HCT116 (cell line): Measurements from ENCODE around the gene CRYAB. TPM values are rescaled to one million over a fixed set of nuclear protein-coding genes. Genes with fewer than 3 reads are reported as not detected.

Experiments used
- ATAC-seq: fragments of 200-7000 bp; cut with Tn5 transposase; 2 replicates; pipeline ENCODE4 v1.9.1; 2020; ENCODE audit warnings: mild to moderate bottlenecking, moderate library complexity
- BruUV-seq: library from RNA; stranded (reverse); fragments of 400-500 nt; replicated peaks from 2 replicates; lab custom pipeline; 2021; lab: Mats Ljungman, UMichigan
- CTCF ChIA-PET: fragments of 300-600 bp; sonication (Branson Sonifier 250); formaldehyde crosslinking; loops from one replicate; lab custom pipeline; 2021; ENCODE audit warnings: antibody characterized with exemption; lab: Charles Lee
- POLR2A ChIA-PET: fragments of 300-600, 350-600 bp; sonication (Branson Sonifier 250); formaldehyde crosslinking; loops from one replicate; lab custom pipeline; 2021; ENCODE audit warnings: antibody characterized with exemption; lab: Charles Lee
- RAD21 ChIA-PET, 2 experiments: fragments of 300-600 bp; sonication (Branson Sonifier 250); formaldehyde crosslinking; loops; one replicate each; lab custom pipeline; 2023; ENCODE audit warnings: low total read pairs in 2 of 2; ENCODE audit not compliant: uncharacterized antibody in 2 of 2, unreplicated experiment in 2 of 2, low non-redundant PET in 1 of 2; lab: Charles Lee
- DNase-seq: peaks from one replicate; pipeline ENCODE4 v3.0.0-alpha.2; 2010; ENCODE audit warnings: low read depth, low spot score
- H2AFZ ChIP-seq: fragments of 200-600 bp; shearing (Covaris generic), sonication (generic); 2 replicates; pipeline ENCODE4 v1.6.1; 2017; ENCODE audit warnings: low read depth, mixed run types, mixed read lengths, antibody characterized with exemption, low read length; ENCODE audit not compliant: poor library complexity, severe bottlenecking
- H3K27ac ChIP-seq: 2 replicates; pipeline ENCODE4 v1.5.1; 2012; ENCODE audit warnings: low read depth, low read length
- H3K27me3 ChIP-seq: fragments of 200-600 bp; sonication (generic); 2 replicates; pipeline ENCODE4 v1.6.1; 2016; ENCODE audit warnings: mixed run types, low read length, mixed read lengths; ENCODE audit not compliant: insufficient read depth
- H3K36me3 ChIP-seq, 2 experiments: fragments of 200-500 bp in 1 of 2; fragments of 200-600 bp in 1 of 2; sonication (Bioruptor generic) in 1 of 2; sonication (generic) in 1 of 2; 2 replicates each; pipeline versions ENCODE4 v1.5.1 to v1.6.1; 2014 to 2016; ENCODE audit warnings: low read length in 2 of 2, inconsistent platforms in 1 of 2, mixed read lengths in 1 of 2, mixed run types in 1 of 2; ENCODE audit not compliant: insufficient read depth in 2 of 2, control insufficient read depth in 1 of 2
- H3K4me1 ChIP-seq, 2 experiments: fragments of 200-600 bp in 1 of 2; sonication (generic) in 1 of 2; 2 replicates each; pipeline versions ENCODE4 v1.5.1 to v1.6.1; 2012 to 2017; ENCODE audit warnings: low read length in 2 of 2, inconsistent platforms in 1 of 2, mild to moderate bottlenecking in 1 of 2, mixed read lengths in 1 of 2, mixed run types in 1 of 2, moderate library complexity in 1 of 2; ENCODE audit not compliant: insufficient read depth in 2 of 2, control insufficient read depth in 1 of 2
- H3K4me2 ChIP-seq: fragments of 200-600 bp; sonication (generic); 2 replicates; pipeline ENCODE4 v1.6.1; 2017; ENCODE audit warnings: mixed run types, low read length, mixed read lengths
- H3K4me3 ChIP-seq, 2 experiments: fragments of 200-600 bp in 1 of 2; sonication (generic) in 1 of 2; replicated peaks in 1 of 2; 2 replicates each; pipeline ENCODE4 v1.5.1; 2011 to 2016; ENCODE audit warnings: low read length in 2 of 2, control low read depth in 1 of 2, low read depth in 1 of 2, mild to moderate bottlenecking in 1 of 2, mixed read lengths in 1 of 2, mixed run types in 1 of 2
- H3K79me2 ChIP-seq: fragments of 200-600 bp; sonication (generic); 2 replicates; pipeline ENCODE4 v1.6.1; 2017; ENCODE audit warnings: mild to moderate bottlenecking, mixed run types, low read length, moderate library complexity, mixed read lengths; ENCODE audit not compliant: insufficient read depth
- H3K9ac ChIP-seq: fragments of 200-600 bp; sonication (generic); 2 replicates; pipeline ENCODE4 v1.6.1; 2016; ENCODE audit warnings: low read length, mixed read lengths
- H3K9me2 ChIP-seq: fragments of 200-600 bp; sonication (generic), shearing (Covaris generic); 2 replicates; pipeline ENCODE4 v1.6.1; 2017; ENCODE audit warnings: mixed run types, mild to moderate bottlenecking, moderate library complexity; ENCODE audit not compliant: insufficient read depth
- H3K9me3 ChIP-seq, 2 experiments: fragments of 200-500 bp in 1 of 2; fragments of 200-600 bp in 1 of 2; sonication (Bioruptor generic) in 1 of 2; sonication (generic) in 1 of 2; 2 replicates each; pipeline ENCODE4 v1.6.1; 2014 to 2017; ENCODE audit warnings: low read length in 2 of 2, mixed read lengths in 2 of 2, inconsistent platforms in 1 of 2, low read depth in 1 of 2, mild to moderate bottlenecking in 1 of 2, mixed run types in 1 of 2, moderate library complexity in 1 of 2; ENCODE audit not compliant: control insufficient read depth in 1 of 2, insufficient read depth in 1 of 2
- H4K20me1 ChIP-seq: fragments of 200-600 bp; sonication (generic), shearing (Covaris generic); 2 replicates; pipeline ENCODE4 v1.6.1; 2017; ENCODE audit warnings: mixed run types, mild to moderate bottlenecking, moderate library complexity; ENCODE audit not compliant: insufficient read depth
- POLR2AphosphoS5 ChIP-seq: IDR thresholded peaks from 2 replicates; pipeline ENCODE4 v1.6.1; 2011; ENCODE audit warnings: mild to moderate bottlenecking, low read depth, low read length, moderate library complexity
- RAD21 ChIP-seq: IDR thresholded peaks from 2 replicates; pipeline ENCODE4 v1.6.1; 2012; ENCODE audit warnings: low read depth, mild to moderate bottlenecking
- TCF7L2 ChIP-seq: IDR thresholded peaks from 2 replicates; pipeline ENCODE4 v1.7.0; 2011; ENCODE audit warnings: borderline replicate concordance, inconsistent platforms; ENCODE audit not compliant: insufficient read depth, insufficient read length; ENCODE audit errors: extremely low read depth
- intact Hi-C: fragments of 100-400 bp; cut with micrococcal nuclease; formaldehyde crosslinking; loops from 2 replicates; pipeline ENCODE4 v1.10.0; 2022
- total RNA-seq: library from RNA; stranded (reverse); gene quantifications from one replicate; pipeline ENCODE4 v1.2.1, GENCODE V29; 2021; ENCODE audit not compliant: unreplicated experiment
- TF ChIP-seq, protein P1 (sequence below): IDR thresholded peaks from 2 replicates; pipeline ENCODE4 v1.6.1; 2012; ENCODE audit warnings: low read depth

CRYAB gene
- total RNA-seq, 1 experiment from 2014 or later = not detected

DNA sequence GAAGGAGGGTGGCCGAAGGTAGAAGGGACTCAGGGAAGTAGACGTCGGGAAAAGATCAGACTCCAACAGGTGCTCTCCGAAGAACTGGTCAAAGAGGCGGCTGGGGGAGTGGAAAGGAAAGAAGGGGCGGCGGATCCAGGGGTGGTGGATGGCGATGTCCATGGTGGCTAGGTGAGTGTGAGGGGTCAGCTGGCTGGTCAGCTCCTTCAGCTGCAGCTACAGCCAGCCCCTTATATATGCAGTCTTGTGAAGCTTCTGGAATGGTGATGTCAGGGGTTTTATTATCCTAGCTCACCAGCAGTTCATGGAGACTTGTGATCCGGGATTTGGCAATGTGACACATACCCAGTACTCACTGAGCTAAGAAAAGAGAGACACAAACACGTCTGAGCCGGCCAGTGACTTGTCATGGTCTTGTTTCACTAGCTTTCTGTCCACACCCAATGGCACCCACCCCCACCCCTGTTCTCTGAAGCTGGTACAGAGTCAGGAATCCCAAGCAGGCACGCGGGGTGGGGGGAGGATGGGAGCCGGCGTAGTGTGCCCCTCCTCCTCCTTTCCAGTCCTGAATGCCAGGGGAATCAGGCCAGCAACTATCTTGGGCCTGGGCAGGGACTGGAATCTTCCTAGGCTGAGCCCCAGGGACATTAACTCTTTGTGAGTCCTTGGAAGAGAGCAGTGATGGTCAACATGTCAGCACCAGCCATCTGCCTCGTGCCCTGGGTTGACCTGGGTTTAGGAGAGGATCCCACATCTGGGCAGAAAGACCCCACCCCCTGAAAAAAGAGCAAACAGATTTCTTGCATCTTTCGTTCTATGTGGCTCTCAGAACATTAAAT, at the start of gene CRYAB (continued):
- TF ChIP-seq RAD21 = no peak
- TF ChIP-seq POLR2AphosphoS5 = no peak

DNA sequence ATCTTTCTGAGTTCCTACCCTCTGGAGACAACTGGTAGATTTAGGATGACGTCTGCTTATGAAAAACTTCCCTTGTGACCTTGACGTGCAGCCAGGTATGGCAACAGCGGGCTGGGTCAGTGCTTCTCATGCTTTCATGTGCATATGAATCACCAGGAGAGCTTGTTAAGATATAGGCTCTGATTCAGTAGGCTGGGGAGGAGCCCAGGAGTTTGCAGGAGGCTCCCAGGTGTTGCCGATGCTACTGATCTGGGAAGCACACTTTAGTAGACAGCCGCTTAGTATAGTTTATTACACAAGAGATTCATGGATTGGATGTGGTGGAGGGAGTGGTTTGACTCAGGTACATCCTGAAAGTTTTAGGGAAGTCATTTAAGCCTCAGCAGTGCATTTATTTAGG, 49.3 kb upstream of the CRYAB start:
- DNase-seq (no peak), ATAC-seq (peak; percentile 71)
- BruUV-seq = no TSS peak
- H3K9ac ChIP-seq = no peak overlapping the region
- no peaks in the 10 kb centered on the region for H3K9me2 ChIP-seq
- H2AFZ ChIP-seq = no peak overlapping the region
- H3K27me3 ChIP-seq = no peaks in the 10 kb centered on the region
- no peaks in the 10 kb centered on the region for H4K20me1 ChIP-seq
- H3K4me1 ChIP-seq = peaks cover 0 to 7% of the 10 kb centered on the region in 2 experiments; a peak in 2 of 4 replicates
- peak; percentile 91 for TF ChIP-seq TCF7L2
- TF ChIP-seq, protein P1, sequence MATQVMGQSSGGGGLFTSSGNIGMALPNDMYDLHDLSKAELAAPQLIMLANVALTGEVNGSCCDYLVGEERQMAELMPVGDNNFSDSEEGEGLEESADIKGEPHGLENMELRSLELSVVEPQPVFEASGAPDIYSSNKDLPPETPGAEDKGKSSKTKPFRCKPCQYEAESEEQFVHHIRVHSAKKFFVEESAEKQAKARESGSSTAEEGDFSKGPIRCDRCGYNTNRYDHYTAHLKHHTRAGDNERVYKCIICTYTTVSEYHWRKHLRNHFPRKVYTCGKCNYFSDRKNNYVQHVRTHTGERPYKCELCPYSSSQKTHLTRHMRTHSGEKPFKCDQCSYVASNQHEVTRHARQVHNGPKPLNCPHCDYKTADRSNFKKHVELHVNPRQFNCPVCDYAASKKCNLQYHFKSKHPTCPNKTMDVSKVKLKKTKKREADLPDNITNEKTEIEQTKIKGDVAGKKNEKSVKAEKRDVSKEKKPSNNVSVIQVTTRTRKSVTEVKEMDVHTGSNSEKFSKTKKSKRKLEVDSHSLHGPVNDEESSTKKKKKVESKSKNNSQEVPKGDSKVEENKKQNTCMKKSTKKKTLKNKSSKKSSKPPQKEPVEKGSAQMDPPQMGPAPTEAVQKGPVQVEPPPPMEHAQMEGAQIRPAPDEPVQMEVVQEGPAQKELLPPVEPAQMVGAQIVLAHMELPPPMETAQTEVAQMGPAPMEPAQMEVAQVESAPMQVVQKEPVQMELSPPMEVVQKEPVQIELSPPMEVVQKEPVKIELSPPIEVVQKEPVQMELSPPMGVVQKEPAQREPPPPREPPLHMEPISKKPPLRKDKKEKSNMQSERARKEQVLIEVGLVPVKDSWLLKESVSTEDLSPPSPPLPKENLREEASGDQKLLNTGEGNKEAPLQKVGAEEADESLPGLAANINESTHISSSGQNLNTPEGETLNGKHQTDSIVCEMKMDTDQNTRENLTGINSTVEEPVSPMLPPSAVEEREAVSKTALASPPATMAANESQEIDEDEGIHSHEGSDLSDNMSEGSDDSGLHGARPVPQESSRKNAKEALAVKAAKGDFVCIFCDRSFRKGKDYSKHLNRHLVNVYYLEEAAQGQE = no peak
- CTCF ChIA-PET = interaction anchor here (1.5 kb wide), 1 partner anchor 21 kb away, joined by 4 read pairs; no protein-coding TSS in a partner anchor
- H3K4me2 ChIP-seq = peak overlapping the region; percentile 25
- intact Hi-C loops = no loop called here
- RAD21 ChIA-PET = no interaction called here
- H3K36me3 ChIP-seq = no peaks in the 10 kb centered on the region
- H3K27ac ChIP-seq = no peak overlapping the region
- POLR2A ChIA-PET = no interaction called here
- H3K9me3 ChIP-seq = no peaks in the 10 kb centered on the region
- H3K4me3 ChIP-seq = no peak overlapping the region
- no peaks in the 10 kb centered on the region for H3K79me2 ChIP-seq
